Brain microvascular endothelial cell (primary cell): ENCODE data around the gene RPS6KA3.

Source experiments
- DNase-seq: peaks from one replicate; pipeline ENCODE4 v3.0.0-alpha.2; 2020
- H3K27ac ChIP-seq: fragments of 250-450 bp; sonication (Bioruptor Pico); 2 replicates; pipeline ENCODE4 v1.5.1; 2020; ENCODE audit warnings: mild to moderate bottlenecking, moderate library complexity
- H3K27me3 ChIP-seq: fragments of 250-450 bp; sonication (Bioruptor Pico); replicated peaks from 2 replicates; pipeline ENCODE4 v1.5.1; 2020; ENCODE audit warnings: mild to moderate bottlenecking
- H3K36me3 ChIP-seq: fragments of 250-450 bp; sonication (Bioruptor Pico); replicated peaks from 2 replicates; pipeline ENCODE4 v1.5.1; 2020; ENCODE audit warnings: mild to moderate bottlenecking
- H3K4me3 ChIP-seq: 2 replicates; pipeline ENCODE4 v1.5.1; 2011; ENCODE audit warnings: low read depth, mild to moderate bottlenecking, control low read depth, low read length, moderate library complexity
- in situ Hi-C: cut with HindIII; loops from 2 replicates; pipeline ENCODE4 v1.10.0; 2017; ENCODE audit warnings: low sequenced_read_pairs, low pct_ligation_motif_present
- TF ChIP-seq, protein P1 (sequence below): IDR thresholded peaks from 2 replicates; pipeline ENCODE4 v1.5.1; 2011; ENCODE audit warnings: low read depth, mild to moderate bottlenecking, moderate library complexity, low read length, control low read depth, inconsistent platforms; ENCODE audit errors: missing control alignments

Gene RPS6KA3

DNA sequence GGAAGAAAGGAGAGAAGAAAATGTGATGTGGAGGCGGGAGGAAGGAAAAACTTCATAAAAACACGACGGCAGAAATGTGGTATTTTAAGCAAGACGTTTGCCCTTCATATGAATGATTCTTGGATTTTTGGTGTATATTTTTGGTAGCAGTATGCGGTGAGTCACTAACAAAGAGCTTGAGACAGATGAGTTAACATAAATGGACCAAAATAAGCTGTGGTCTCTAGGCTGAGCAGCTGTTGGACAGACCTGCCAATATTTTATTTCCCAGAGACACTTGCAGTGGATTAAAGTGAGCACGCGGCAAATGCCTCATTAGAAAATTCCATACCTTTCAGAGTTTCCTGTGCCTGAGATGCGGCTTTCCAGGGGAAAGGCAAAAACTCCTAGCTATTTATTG, 43.1 kb upstream of the RPS6KA3 start:
- H3K27me3 ChIP-seq: no peaks in the 10 kb centered on the region
- H3K36me3 ChIP-seq: no peaks in the 10 kb centered on the region
- in situ Hi-C loops: no loop called here
- DNase-seq: peak; percentile 28
- TF ChIP-seq, protein P1, sequence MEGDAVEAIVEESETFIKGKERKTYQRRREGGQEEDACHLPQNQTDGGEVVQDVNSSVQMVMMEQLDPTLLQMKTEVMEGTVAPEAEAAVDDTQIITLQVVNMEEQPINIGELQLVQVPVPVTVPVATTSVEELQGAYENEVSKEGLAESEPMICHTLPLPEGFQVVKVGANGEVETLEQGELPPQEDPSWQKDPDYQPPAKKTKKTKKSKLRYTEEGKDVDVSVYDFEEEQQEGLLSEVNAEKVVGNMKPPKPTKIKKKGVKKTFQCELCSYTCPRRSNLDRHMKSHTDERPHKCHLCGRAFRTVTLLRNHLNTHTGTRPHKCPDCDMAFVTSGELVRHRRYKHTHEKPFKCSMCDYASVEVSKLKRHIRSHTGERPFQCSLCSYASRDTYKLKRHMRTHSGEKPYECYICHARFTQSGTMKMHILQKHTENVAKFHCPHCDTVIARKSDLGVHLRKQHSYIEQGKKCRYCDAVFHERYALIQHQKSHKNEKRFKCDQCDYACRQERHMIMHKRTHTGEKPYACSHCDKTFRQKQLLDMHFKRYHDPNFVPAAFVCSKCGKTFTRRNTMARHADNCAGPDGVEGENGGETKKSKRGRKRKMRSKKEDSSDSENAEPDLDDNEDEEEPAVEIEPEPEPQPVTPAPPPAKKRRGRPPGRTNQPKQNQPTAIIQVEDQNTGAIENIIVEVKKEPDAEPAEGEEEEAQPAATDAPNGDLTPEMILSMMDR: no peak
- no peak overlapping the region for H3K4me3 ChIP-seq
- H3K27ac ChIP-seq: no peak overlapping the region

DNA sequence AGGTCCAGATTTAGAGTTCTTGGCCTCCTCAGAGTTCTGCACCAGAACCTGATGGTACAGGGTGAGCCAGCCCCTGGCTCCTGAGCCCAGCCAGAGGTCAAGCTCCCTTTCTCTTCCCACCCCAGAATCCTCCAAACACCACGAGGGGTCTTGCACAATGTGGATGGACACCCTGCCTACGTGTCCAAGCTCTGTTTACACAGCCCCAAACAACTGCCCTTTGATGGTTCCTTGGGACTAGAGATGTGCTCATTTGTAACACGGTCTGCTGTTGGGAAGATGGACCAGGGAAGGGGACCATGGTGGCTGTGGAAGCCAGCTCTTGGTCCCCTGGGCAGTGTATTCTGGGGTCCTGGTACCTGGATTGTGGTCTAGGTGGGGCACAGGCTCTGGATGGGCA, 40.0 kb upstream of the RPS6KA3 start:
- Histone ChIP-seq H3K27me3 (no peaks in the 10 kb centered on the region), H3K27ac (no peak overlapping the region), H3K4me3 (no peak overlapping the region), H3K36me3 (no peaks in the 10 kb centered on the region)
- no peak for DNase-seq
- TF ChIP-seq, protein P1: no peak
- in situ Hi-C loops: no loop called here

DNA sequence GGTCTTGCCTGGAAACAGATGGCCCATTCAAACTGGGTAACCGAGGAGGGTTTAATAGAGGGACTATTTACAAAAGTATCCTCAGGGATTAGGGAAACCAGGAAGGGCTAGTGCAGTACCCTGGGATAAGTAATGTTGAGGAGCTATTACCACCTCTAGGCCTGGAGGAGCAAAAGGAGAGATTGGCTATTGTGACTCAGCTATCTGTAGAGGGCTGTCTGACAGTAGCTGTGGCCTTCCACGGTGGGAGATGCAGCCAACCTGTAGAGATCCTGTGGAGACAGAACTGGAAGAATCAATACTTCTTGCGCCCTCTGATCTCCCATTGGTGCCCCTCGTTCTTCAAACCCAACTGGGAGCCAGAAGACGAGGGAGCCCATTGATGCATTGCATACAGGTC, 34.1 kb upstream of the RPS6KA3 start:
- Histone ChIP-seq H3K27ac (no peak overlapping the region), H3K36me3 (no peaks in the 10 kb centered on the region), H3K27me3 (no peaks in the 10 kb centered on the region), H3K4me3 (no peak overlapping the region)
- no peak for DNase-seq
- in situ Hi-C loops: no loop called here
- TF ChIP-seq, protein P1: no peak

DNA sequence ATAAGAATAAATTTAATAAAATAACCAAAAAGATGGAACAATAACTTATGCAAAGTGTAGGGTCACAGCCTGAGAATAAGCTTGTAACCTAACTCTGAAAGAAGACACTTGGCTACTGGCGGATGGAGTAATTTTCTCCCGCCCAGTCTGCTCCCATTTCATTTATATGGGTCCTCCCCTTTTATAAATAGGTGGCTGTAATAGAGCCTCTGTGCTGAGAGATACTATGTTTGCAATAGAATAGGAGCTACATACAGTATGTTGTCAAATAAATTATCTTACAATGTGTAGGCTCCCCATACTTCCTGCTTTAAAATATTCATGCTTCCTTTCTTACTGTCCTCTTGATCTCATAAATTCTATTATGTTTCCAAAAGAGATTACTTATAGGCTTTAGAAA, 28.2 kb upstream of the RPS6KA3 start:
- Histone ChIP-seq H3K27me3 (no peaks in the 10 kb centered on the region), H3K27ac (no peak overlapping the region), H3K36me3 (no peaks in the 10 kb centered on the region), H3K4me3 (no peak overlapping the region)
- no peak for DNase-seq
- in situ Hi-C loops: no loop called here
- TF ChIP-seq, protein P1: no peak

DNA sequence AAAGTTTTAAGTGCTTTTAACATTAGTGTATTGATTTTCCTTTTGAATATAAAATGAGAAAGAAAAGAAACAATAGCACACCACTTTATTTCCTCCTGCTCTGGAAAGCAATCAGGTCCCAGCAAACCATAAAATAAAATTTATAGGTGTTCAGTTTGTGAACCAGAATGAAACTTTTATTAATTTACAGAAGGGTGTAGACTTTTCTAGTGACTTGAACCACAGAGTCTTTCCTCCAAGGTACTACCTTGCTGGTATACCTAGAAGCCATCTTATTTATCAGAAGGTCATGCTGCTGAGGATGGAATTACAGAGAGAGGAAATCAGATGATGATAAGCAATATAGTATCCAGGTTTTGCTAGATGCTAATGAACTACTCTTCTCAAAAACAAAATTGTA, 27.6 kb upstream of the RPS6KA3 start:
- Histone ChIP-seq H3K4me3 (no peak overlapping the region), H3K36me3 (no peaks in the 10 kb centered on the region), H3K27ac (no peak overlapping the region), H3K27me3 (no peaks in the 10 kb centered on the region)
- in situ Hi-C loops: no loop called here
- DNase-seq: no peak
- TF ChIP-seq, protein P1: no peak

DNA sequence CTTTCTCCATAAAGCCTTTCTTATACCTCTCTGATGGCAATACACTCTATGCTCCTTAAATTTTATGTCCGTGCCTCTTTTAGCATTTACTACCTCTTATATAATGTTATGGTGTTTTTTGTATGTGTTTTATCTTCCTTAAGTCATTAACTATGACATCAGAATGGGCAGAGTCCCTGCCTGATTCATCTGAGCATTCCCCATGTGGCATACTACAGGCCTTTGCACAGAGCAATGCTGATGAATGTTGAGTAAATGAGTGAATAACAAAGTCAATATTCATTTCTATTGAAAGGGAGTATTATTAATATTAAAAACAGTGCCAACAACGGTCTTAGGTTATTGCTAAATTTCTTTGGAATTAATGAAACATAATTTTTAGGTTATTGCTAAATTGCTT, 18.8 kb upstream of the RPS6KA3 start:
- no peak overlapping the region for H3K27ac ChIP-seq
- in situ Hi-C loops: no loop called here
- H3K27me3 ChIP-seq: no peaks in the 10 kb centered on the region
- no peak for DNase-seq
- TF ChIP-seq, protein P1: no peak
- no peaks in the 10 kb centered on the region for H3K36me3 ChIP-seq
- no peak overlapping the region for H3K4me3 ChIP-seq
